Hematopoietic multipotent progenitor cell (in vitro differentiated cells): ENCODE results near the gene AGBL3. TPM values are rescaled to one million over a fixed set of nuclear protein-coding genes. Genes with fewer than 3 reads are reported as not detected.
"Not testable (repeated sequence)": the region's sequence is repeated elsewhere in the genome, so short reads cannot be mapped to it uniquely, and the experiment has no call there.

Experiments
- DNase-seq, 3 donors: peaks; one replicate each; pipeline ENCODE4 v3.0.0-alpha.2; 2011 to 2015; ENCODE audit warnings: low read depth in 2 of 3, low spot score in 2 of 3
- total RNA-seq: library from RNA; depleted of rRNA; stranded (reverse); fragments of >200 nt; gene quantifications from one replicate; pipeline ENCODE4 v1.2.3, GENCODE V29; 2012

Gene AGBL3
- total RNA-seq, 1 donor: 0.81 TPM

DNA sequence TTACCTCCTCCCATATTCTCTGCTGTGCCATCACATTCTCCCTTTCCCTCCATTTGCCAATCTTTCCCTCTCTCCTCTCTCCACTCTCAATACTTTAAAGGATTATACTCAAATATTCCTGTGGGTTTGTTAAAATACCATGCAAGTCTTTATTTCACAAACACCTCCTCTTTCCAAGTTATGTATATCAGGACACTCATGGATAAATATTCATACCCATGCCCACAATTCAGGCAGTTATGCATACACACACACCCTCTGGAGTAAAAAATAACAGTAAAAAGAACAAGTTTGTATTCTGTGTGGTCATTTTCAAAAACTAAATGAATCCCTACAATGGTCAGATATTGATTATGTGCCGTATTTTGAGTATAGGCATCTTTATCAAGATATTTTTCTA is 88.2 kb downstream of the AGBL3 start:
- DNase-seq: no peak

DNA sequence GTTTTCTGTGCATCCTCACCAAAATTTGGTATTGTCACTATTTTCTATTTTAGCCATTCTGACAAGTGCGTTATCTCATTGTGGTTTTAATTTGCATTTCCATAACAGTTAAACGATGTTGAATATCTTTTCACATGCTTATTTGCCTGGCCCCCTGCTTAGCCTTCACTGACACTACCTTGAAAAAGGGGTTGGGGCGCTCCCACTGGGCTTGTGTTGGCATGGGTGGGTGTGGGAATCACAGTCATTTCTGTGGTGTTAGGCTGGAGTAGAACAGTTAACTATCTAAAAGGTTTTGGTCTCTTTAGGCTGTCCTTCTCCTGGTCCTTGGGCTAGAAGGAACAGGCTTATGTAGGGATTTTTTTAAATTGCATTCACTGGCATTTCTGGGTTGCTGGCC is 89.4 kb downstream of the AGBL3 start:
- no peak for DNase-seq

DNA sequence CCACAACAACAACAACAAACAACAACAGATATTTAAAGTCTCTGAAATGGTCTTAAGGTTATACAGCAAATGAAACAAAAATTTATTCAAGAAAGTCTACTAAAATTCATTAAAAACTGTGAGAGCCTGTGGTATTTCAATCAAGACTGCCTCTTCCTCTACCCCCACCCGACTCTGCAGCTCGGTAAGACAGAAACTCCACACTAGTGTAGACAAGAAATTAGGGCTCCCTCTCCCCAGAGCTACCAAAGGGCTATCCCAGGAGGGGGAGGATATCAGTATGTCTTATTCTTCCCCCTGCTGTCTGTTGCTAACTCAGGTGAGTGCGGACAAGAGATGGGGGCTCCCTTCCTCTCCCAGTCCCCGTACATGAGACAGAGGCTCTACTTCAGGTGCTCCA is 90.6 kb downstream of the AGBL3 start:
- no peak for DNase-seq

DNA sequence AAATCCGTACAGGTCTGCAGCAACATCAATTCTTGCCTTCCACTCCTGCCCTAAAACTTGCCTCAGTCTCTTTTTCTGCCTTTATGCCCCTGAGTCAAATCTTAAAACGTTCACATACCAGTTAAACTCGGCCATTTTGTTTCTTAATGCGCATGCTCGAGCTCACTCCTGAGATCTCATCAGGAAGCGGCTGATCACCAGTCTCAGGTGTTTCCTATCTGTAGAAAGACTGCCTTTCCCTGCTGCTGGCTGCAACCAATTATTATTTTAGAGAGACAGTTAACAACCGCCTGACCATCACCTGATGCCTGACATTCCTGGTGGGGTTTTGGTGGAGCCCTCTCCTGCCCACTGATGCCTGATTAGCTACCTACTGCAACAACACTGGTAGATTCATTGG is 91.3 kb downstream of the AGBL3 start:
- DNase-seq: no peak

DNA sequence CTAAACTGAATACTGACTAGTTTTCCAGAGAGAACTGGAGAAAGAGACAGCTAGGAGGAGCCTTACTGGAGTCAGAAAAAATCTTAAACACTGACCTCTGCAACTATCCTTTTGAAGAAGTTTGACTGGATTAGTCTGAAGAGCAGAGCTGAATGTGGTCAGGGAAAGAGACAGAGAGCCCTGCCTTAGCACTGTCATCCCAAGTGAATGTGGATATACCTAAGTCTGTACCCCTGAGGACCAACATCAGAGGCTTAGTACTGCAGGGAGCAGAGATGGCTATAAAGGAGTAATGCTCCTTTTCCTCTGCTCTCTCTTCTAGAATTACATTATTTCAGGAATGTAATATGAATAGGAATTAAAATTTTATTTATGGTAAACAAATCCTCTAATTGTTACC is 91.7 kb downstream of the AGBL3 start:
- DNase-seq: no peak

DNA sequence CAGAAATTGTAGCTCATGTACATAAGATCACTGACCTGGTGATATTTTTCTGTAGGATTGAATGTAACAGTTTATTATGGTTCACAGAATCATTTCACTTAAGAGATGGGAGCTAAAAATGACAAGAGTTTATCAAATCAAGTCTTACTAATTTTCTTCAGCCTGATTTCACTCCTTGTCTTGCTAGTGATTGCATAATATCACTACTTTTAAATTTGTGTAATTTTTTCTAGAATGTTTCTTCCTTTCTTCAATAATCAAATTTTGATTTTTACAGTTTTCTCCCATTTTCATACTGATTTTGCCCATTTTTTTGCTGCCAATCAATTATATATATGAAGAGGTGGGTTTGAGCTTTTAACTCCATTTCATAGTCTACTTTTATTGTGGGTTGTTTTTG is 92.8 kb downstream of the AGBL3 start:
- no peak for DNase-seq

DNA sequence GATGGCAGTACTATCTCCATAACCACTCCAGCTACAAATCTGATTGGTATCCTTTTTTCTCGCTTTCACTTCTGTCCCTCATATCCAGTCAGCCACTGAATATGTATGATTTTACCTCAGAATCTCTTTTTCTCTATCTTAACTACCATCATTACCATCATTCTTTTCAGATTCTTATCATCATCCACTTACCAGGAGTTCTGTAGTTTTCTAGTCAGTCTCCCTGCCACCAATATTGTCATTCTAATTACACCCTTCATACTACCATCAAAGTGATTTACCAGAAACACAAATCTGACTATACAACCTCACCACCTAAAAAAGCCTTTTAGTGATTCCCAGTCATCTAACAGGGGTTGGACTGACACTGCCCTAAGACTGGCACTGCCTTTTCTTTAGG is 96.7 kb downstream of the AGBL3 start:
- DNase-seq: no peak

DNA sequence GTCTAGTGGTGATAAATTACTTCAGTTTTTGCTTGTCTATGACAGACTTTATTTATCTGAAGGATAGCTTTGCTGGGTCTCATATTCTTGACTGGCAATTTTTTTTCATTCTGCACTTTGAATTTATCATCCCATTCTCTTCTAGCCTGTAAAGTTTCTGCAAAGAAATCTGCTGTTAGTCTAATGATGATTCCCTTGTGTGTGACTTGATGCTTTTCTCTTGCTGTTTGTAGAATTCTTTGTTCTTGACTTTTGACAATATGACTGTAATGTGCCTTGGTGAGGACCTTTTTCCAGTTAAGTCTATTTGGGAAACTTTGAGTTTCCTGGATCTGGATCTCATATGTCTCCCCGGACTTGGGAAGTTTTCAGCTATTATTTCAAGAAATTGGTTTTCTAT is 102.3 kb downstream of the AGBL3 start:
- DNase-seq: no peak

DNA sequence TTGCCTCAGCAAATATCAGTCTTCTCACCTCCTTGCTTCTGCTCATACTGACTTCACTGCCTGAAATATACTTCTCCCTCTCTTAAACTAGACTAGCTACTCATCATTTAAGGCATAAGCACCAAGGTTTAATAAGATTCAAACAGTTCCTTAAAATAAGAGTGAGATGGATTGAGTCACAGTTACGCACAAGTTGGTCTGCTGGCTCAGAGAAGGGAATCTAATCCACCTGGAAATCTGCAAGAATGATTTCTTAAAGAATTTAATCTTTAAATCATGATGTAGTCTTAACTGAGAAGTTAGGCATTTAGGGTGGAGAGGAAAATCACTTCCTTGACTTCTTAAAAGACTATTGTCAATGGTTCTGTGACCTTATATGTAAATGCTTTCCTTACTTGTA is 105.4 kb downstream of the AGBL3 start:
- DNase-seq: no peak

DNA sequence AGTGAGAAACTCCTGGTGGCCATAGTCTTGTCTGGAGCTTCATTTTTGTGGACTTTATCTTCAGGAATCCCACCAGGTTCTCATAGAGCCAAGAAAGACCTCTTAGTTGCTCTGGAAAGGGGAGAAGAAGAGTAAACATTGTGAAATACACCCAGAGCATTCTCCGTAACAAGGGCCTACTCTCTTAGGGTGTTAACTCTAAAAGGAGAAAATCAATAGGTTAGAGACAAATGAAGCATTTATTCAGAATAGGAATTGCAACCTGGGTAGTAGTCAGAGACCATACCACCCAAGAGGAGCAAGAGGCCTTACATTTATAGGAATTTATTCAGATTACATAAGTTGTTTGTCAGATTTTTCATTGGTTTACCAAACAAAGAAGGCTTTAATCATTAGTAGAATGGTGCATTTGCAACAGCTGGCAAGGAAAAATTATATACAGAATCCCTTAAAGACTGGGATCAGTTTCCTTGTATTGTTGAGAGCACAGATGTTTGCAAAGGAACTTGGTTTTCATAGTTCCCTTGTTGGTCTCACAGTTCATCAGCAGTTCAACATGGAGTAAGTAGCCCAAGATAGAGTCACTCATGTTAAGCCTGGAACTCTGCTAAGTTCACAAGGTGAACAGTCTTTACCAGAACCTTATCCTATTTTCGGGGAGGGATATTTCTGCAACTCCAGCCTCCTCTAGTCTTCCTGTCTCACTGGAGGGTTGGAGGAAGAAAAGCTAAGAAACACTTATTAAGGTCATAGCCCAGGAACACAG is 108.3 kb downstream of the AGBL3 start:
- DNase-seq: no peak

DNA sequence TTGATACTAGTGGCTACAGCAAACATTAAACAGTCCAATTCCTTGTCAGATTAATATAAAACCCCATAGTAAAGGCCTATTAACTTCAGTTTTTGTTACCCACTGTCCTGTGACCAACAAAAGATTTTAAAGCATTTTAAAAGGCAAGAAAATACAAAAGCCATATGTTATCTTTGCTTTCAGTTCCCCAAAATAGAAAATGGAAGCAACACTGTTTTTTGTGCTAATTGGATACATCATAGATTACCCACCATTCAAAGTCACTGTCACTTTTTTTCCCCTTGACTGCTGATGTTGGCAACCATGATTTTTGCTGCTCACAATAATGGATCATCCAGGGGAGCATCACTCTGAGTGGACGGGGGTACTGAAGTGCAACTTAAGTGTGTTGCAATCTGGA is 109.1 kb downstream of the AGBL3 start:
- no peak for DNase-seq

DNA sequence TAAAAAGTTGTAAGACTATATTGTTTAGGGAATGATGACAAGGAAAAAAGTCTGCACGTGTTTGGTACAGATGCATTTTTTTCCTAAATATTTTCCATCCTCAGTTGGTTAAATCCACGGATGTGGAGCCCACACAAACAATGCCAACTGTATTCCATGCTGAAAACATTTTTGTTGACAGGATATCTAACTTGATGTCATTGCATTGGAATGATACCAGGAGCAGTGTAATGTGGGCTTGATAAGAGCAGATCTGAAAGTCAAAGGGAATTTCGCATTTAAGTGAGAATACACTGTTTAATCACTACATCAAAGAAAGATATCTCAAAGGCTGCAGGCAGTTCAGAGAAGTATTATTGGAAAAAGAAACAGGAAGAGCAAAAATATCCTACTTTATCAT is 112.1 kb downstream of the AGBL3 start:
- DNase-seq: no peak

DNA sequence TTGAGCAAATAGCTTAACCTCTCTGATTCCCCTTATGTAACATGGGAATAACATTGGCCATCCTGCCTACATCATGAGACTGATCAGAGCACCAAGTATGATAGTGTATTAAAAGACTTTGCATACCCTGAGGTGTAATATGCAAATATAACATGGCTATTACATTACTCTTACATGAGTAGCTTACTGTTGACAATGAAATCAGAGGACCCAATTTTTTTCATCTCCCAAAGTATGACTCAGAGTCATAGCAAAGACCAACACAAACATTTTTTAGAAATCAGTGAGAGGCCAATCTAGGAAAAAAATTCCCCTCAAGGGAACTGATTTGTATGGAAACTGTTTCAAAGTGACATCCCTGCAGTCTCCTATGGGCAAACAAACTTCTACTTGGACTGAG is 114.5 kb downstream of the AGBL3 start:
- DNase-seq: no peak

DNA sequence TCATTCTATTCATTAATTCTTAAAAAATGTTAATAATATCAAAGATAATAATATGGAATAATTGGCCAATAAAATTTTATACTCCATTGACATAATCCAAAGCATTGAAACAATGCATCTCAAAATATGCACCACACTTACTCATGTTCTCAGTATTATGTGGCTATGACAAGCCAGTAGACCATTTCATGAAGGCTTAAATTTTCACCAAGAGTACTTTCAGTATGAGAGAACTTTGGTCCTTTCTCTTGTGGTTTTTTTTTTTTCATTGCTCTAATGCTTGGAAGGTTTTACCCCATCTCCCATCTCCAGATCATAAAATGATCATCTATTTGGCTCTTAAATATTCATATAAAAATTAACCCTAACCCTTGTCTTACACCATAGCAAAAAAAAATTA is 116.1 kb downstream of the AGBL3 start:
- no peak for DNase-seq

DNA sequence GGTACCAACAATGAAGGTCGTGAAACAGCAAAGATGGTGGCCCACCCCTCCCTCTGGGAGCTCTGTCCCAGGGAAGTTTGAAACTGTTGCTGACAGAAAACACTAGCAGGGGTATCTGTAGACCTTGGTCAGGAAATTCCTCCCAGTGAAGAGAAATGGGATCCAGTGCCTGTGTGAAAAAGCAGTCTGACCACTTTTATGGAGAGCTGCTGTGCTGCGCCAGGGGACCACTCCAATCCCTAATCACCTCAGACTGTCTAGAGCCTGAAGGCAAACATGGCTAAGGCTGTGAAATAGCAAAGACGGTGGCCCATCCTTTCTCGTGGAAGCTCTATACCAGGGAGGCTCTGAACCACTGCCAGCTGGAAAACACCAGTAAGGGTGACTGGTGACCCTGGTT is 123.3 kb downstream of the AGBL3 start:
- no peak for DNase-seq

DNA sequence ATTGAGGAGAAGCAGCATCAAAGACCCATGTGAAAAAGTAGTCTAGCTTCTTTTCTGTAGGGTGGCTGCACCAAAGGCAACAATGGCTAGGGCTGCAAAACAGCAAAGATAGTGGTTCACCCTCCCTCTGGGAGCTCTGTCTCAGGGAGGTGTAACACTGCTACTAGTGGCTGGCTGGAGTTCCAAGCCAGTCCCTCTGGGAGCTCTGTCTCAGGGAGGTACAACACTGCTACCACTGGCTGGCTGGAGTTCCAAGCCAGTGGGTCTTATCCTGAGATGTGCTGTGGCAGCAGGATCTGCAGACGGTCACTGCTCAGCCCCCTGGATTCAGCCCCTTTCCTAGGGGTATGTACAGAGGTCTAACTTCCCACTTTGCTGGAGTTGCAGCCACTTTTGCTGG is 123.7 kb downstream of the AGBL3 start:
- no peak for DNase-seq

DNA sequence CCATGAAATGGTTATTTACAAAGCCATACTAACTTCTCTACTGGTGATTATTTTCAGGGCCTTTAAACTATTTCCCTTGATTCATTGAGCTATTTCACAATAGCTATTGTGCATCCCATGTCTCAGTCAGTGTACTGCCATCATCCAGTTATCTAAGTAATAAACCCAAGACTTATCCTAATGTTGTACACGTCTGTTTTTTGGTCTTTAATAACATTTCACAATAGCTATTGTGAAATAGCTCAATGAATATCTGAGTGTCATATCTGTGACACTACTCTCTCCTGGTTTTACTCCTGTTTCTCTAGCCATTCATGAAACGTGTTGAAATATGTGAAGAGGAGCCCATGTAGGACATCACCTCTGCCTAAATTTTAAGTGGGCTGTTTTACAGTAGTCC is 125.1 kb downstream of the AGBL3 start:
- no peak for DNase-seq

DNA sequence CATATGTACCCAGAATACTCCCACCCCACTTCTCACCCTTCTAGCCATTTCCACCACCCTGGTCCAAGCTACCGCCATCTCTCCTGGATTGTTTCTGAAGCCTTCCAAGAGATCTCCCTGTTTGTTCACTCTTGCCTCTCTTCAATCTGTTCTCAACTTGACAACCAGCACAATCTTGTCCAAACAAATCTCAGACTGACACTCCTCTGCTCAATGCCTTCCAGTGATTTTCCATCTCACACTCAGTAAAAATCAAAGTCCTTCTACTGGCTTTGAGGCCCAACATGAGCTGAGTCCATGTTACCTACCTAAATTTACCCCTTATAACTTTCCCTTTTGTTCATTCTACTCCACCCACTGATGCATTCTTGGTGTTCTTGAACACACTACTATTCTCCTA is 128.3 kb downstream of the AGBL3 start:
- no peak for DNase-seq

DNA sequence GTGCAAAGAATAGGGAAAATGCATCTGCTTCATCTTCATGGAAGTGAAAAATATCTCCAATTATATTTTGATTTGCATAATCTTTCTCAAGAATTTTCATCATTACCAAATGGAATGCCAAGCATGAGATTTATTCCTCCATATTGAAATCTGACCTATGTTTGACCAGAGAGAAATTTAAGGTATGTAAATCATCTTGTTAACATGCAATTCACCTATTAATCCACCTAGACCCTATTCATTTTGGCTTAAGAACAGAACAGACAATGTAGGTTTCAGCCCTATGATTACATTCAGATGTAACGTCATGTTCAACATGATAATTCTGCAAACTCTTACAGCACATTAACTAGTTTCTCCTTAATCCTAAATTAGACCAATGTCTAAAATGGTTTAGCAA is 130.8 kb downstream of the AGBL3 start:
- DNase-seq: no peak

DNA sequence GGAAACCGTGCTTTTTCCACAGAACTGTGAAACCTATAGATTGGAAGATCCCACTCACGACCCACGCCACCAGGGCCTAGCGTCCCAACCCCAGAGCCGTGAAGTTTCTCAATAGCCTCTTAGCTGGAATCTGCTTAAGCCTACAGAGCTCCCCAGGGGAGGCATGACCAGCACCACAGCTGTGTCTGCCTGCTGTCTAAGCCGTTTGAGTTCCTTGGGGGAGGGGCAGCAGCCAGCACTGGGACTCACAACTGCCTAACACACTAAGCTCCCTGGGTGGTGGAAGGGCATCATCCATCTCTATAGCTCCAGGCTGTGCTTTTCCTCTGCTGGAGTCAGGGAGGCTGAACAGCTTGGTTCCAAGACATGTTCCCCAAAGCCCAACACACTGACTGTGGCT is 135.6 kb downstream of the AGBL3 start:
- DNase-seq: no peak

DNA sequence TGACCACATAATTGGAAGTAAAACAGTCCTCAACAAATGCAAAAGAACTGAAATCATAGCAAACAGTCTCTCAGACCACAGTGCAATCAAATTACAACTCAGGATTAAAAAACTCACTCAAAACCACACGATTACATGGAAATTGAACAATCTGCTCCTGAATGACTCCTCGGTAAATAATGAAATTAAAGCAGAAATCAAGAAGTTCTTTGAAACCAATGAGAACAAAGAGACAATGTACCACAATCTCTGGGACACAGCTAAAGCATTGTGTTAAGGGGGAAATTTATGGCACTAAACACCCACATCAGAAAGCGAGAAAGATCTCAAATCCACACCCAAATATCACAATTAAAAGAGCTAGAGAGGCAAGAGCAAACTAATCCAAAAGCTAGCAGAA is 138.3 kb downstream of the AGBL3 start:
- DNase-seq: not testable (repeated sequence)

DNA sequence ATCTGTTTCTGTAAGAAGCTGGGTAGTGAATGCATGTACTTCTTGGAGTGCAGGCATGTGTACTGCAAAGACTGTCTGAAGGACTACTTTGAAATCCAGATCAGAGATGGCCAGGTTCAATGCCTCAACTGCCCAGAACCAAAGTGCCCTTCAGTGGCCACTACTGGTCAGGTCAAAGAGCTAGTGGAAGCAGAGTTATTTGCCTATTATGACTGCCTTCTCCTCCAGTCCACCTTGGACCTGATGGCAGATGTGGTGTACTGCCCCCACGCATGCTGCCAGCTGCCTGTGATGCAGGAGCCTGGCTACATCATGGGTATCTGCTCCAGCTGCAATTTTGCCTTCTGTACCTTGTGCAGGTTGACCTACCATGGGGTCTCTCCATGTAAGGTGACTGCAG is 142.6 kb downstream of the AGBL3 start:
- no peak for DNase-seq

DNA sequence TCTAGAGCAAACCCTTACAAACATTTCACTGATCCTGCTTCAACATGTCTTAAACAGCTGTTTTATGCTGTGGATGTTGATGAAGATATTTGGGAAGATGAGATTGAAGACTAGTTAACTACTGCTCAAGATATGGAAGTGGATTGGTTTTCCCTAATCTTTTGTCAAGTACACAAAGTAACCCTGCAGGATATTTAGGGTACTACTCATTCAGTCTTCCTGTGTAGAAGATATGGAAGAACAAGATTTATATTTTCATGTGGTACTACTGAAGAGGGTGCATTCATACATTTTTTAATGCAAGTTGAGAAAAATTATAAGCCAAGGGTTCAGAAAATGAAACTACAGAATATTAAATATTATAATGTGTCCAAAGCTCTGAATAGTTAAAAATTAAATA is 143.3 kb downstream of the AGBL3 start:
- no peak for DNase-seq
